Measurements from ENCODE around the gene TJP3. TPM values are rescaled to one million over a fixed set of nuclear protein-coding genes. Genes with fewer than 3 reads are reported as not detected.
A peak's percentile ranks its signal among the peaks of the same experiment; 100 is the strongest.

The TJP3 gene
- total RNA-seq, 4 donors from 2014 or later = 93.3 to 364 (median 286) TPM

- TF ChIP-seq POLR2A (IDR thresholded peaks at IDR 0.05) = no peak
- TF ChIP-seq, protein P1, sequence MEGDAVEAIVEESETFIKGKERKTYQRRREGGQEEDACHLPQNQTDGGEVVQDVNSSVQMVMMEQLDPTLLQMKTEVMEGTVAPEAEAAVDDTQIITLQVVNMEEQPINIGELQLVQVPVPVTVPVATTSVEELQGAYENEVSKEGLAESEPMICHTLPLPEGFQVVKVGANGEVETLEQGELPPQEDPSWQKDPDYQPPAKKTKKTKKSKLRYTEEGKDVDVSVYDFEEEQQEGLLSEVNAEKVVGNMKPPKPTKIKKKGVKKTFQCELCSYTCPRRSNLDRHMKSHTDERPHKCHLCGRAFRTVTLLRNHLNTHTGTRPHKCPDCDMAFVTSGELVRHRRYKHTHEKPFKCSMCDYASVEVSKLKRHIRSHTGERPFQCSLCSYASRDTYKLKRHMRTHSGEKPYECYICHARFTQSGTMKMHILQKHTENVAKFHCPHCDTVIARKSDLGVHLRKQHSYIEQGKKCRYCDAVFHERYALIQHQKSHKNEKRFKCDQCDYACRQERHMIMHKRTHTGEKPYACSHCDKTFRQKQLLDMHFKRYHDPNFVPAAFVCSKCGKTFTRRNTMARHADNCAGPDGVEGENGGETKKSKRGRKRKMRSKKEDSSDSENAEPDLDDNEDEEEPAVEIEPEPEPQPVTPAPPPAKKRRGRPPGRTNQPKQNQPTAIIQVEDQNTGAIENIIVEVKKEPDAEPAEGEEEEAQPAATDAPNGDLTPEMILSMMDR (IDR thresholded peaks at IDR 0.05) = no peak
- DNase-seq = no peak
- peaks cover 0 to 6% (median 0%) of the 10 kb centered on the region in 3 donors for H3K36me3 ChIP-seq
- H3K4me1 ChIP-seq = peaks cover 0 to 6% (median 0%) of the 10 kb centered on the region in 4 donors
- peaks cover 0 to 4% (median 0%) of the 10 kb centered on the region in 4 donors for H3K9me3 ChIP-seq
- no peaks in the 10 kb centered on the region for H3K27me3 ChIP-seq
- no peak overlapping the region for H3K4me3 ChIP-seq
- no peak overlapping the region for H3K27ac ChIP-seq
These were observed 27.2 kb upstream of the TJP3 start for GRCh38 chr19:3680939-3681338.

GRCh38 chr19:3682286-3682685 is 25.9 kb upstream of the TJP3 start:
- no peak overlapping the region for H3K4me3 ChIP-seq
- H3K36me3 ChIP-seq = peaks cover 0 to 6% (median 0%) of the 10 kb centered on the region in 3 donors
- peaks cover 0 to 4% (median 0%) of the 10 kb centered on the region in 4 donors for H3K9me3 ChIP-seq
- H3K27ac ChIP-seq = no peak overlapping the region
- TF ChIP-seq POLR2A (IDR thresholded peaks at IDR 0.05) = no peak
- TF ChIP-seq, protein P1 (IDR thresholded peaks at IDR 0.05) = no peak
- DNase-seq = no peak
- H3K27me3 ChIP-seq = no peaks in the 10 kb centered on the region
- peaks cover 0 to 6% (median 4%) of the 10 kb centered on the region in 4 donors for H3K4me1 ChIP-seq

GRCh38 chr19:3682741-3683404 is 25.3 kb upstream of the TJP3 start:
- Histone ChIP-seq H3K27ac (peak overlapping the region in 1 of 4 donors; percentile 4), H3K36me3 (peaks cover 0 to 6% (median 0%) of the 10 kb centered on the region in 3 donors), H3K4me3 (no peak overlapping the region), H3K27me3 (no peaks in the 10 kb centered on the region), H3K4me1 (peaks cover 0 to 11% (median 6%) of the 10 kb centered on the region in 4 donors), H3K9me3 (peaks cover 0 to 4% (median 0%) of the 10 kb centered on the region in 4 donors)
- no peak for DNase-seq
- TF ChIP-seq POLR2A (IDR thresholded peaks at IDR 0.05) = no peak
- TF ChIP-seq, protein P1 (IDR thresholded peaks at IDR 0.05) = no peak

DNA sequence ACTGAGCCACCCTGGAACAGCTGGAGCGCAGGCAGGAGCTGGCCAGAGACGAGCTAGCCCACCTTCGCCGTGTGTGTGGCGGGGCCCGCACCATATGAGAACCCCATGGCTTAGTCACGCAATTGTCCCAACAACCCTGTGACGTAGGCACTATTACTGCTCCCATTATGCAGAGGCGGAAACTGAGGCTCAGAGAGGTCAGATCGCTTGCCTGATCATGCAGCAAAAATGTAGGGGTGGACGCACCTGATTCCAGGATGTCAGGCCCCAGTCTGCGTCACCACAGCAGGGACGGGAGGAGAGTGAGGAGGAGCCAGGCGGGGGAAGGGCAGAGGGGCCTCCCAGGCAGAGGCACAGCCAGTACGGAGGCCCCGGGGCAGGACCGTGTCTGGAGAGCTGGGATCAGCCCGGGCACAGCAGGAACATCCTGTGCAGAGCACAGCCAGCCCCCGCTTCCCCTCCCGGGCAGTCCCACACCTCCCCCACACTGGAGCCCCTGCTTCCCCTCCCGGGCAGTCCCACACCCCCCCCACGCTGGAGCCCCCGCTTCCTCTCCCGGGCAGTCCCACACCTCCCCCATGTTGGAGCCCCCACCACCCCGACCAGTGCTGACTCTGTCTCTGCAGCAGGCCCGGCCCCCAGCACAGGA is 24.7 kb upstream of the TJP3 start:
- Histone ChIP-seq H3K27ac (peak overlapping the region in 1 of 4 donors; percentile 4), H3K36me3 (peaks cover 0 to 6% (median 0%) of the 10 kb centered on the region in 3 donors), H3K4me1 (peaks cover 0 to 18% (median 8%) of the 10 kb centered on the region in 4 donors), H3K4me3 (no peak overlapping the region), H3K9me3 (peaks cover 0 to 4% (median 0%) of the 10 kb centered on the region in 4 donors), H3K27me3 (no peaks in the 10 kb centered on the region)
- no peak for TF ChIP-seq POLR2A (IDR thresholded peaks at IDR 0.05)
- TF ChIP-seq, protein P1 (IDR thresholded peaks at IDR 0.05) = no peak
- no peak for DNase-seq

DNA sequence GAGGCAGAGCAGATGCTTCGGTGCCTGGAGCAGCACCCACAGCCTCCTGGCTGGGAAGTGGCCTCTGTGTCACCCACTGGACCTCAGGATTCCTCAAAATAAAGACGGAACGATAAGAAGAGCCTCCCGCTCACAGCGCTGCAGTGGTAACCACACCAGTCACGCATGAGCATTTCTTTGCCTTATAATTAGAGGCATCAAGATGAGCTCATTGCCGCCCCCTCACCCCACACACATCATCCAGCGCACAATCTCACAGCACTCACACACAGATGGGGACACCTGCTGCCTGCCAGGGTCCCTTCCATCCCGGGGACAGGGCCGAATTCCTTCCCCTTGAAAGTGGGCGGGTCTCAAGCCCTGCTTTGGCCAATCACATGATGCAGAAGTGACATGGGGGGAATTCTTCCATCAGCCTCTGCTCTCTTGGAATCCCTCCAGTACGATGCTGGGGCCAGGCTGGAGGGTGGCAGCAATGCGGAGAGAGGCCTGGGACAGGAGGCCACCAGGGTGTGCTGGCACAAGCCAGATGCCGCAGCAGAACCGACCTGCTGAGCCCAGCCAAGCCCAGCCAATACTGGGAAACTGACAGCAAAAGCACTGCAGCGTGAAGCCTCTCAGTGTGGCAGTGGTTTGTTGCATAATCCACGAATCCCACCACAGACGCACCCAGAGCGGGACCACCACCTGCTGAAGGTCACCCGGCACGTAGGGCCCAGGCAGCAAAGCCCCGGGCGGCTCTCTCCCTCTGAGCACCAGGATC is 23.9 kb upstream of the TJP3 start:
- H3K27ac ChIP-seq = no peak overlapping the region
- H3K4me1 ChIP-seq = peaks cover 0 to 19% (median 8%) of the 10 kb centered on the region in 4 donors
- peaks cover 0 to 6% (median 0%) of the 10 kb centered on the region in 3 donors for H3K36me3 ChIP-seq
- peaks cover 0 to 4% (median 0%) of the 10 kb centered on the region in 4 donors for H3K9me3 ChIP-seq
- TF ChIP-seq, protein P1 (IDR thresholded peaks at IDR 0.05) = no peak
- no peak for TF ChIP-seq POLR2A (IDR thresholded peaks at IDR 0.05)
- H3K4me3 ChIP-seq = no peak overlapping the region
- no peaks in the 10 kb centered on the region for H3K27me3 ChIP-seq
- DNase-seq = no peak
